NCI-H226 (cell line): ENCODE data around the gene SRRM2.

Source experiments
- DNase-seq: peaks from one replicate; pipeline ENCODE4 v3.0.0-alpha.2; 2015

SRRM2 gene

GRCh38 chr16:2752035-2752849, at the start of gene SRRM2:
Gene SRRM2 (plus strand): TSS chr16:2752638. CDS start chr16:2756365, 3,727 bp downstream.
- peak; percentile 96 for DNase-seq

GRCh38 chr16:2702871-2703745, 49.3 kb upstream of the SRRM2 start:
- DNase-seq: no peak

GRCh38 chr16:2704166-2704982, 48.1 kb upstream of the SRRM2 start:
- no peak for DNase-seq

- DNase-seq: no peak
Measured at GRCh38 chr16:2704983-2705275, 47.5 kb upstream of the SRRM2 start.

GRCh38 chr16:2705351-2705750, 47.1 kb upstream of the SRRM2 start:
- no peak for DNase-seq

- DNase-seq: no peak
Measured at GRCh38 chr16:2706085-2706484, 46.4 kb upstream of the SRRM2 start.

- DNase-seq: no peak
Measured at GRCh38 chr16:2706611-2707311, 45.7 kb upstream of the SRRM2 start.

GRCh38 chr16:2707368-2708289, 44.8 kb upstream of the SRRM2 start:
- DNase-seq: no peak

GRCh38 chr16:2708290-2708639, 44.2 kb upstream of the SRRM2 start:
- no peak for DNase-seq

GRCh38 chr16:2708955-2709587, 43.4 kb upstream of the SRRM2 start:
- no peak for DNase-seq

GRCh38 chr16:2709588-2709984, 42.9 kb upstream of the SRRM2 start:
- no peak for DNase-seq

- no peak for DNase-seq
Measured at GRCh38 chr16:2710021-2710710, 42.3 kb upstream of the SRRM2 start.

- DNase-seq: no peak
Measured at GRCh38 chr16:2710711-2711231, 41.7 kb upstream of the SRRM2 start.

- DNase-seq: no peak
Measured at GRCh38 chr16:2711370-2712062, 40.9 kb upstream of the SRRM2 start.

- no peak for DNase-seq
Measured at GRCh38 chr16:2712063-2712441, 40.4 kb upstream of the SRRM2 start.

- no peak for DNase-seq
Measured at GRCh38 chr16:2712546-2712945, 39.9 kb upstream of the SRRM2 start.

GRCh38 chr16:2713523-2713922, 38.9 kb upstream of the SRRM2 start:
- no peak for DNase-seq

GRCh38 chr16:2713985-2714774, 38.3 kb upstream of the SRRM2 start:
- DNase-seq: no peak

- DNase-seq: no peak
Measured at GRCh38 chr16:2715064-2715463, 37.4 kb upstream of the SRRM2 start.
